Right atrium auricular region (tissue), 2 donors: ENCODE results near the gene ANKRD60. TPM values are rescaled to one million over a fixed set of nuclear protein-coding genes. Genes with fewer than 3 reads are reported as not detected.

Source experiments
- DNase-seq: peaks from one replicate; pipeline ENCODE4 v3.0.0-alpha.2; 2019; ENCODE audit warnings: low spot score
- H3K27ac ChIP-seq, 2 donors: fragments of 200-600 bp; sonication (generic); 1 replicate in 1 of 2; 2 replicates in 1 of 2; pipeline ENCODE4 v1.5.1; 2016 to 2019
- H3K27me3 ChIP-seq, 2 donors: fragments of 200-600 bp; sonication (generic); one replicate each; pipeline versions ENCODE4 v1.5.1 to v1.6.0; 2017 to 2019
- H3K36me3 ChIP-seq: fragments of 200-600 bp; sonication (generic); one replicate; pipeline ENCODE4 v1.5.1; 2016
- H3K4me1 ChIP-seq, 2 donors: fragments of 200-600 bp; sonication (generic); one replicate each; pipeline versions ENCODE4 v1.5.1 to v1.6.0; 2017 to 2019
- H3K4me3 ChIP-seq, 2 donors: fragments of 200-600 bp; sonication (generic); 1 replicate in 1 of 2; 2 replicates in 1 of 2; pipeline ENCODE4 v1.5.1; 2017 to 2019; ENCODE audit warnings: mild to moderate bottlenecking in 1 of 2, moderate library complexity in 1 of 2
- H3K9me3 ChIP-seq, 2 donors: fragments of 200-600 bp; sonication (generic); one replicate each; pipeline ENCODE4 v1.5.1; 2019
- CTCF ChIP-seq, 2 donors: fragments of 200-600 bp; sonication (generic); IDR thresholded peaks; one replicate each; pipeline ENCODE4 v1.5.1; 2019; ENCODE audit warnings: antibody characterized with exemption in 2 of 2
- total RNA-seq, 2 donors: library from RNA; depleted of rRNA; stranded (reverse); fragments of >200 nt; gene quantifications; one replicate each; pipeline ENCODE4 v1.1.0, GENCODE V29; 2016

Gene ANKRD60
- total RNA-seq, 2 donors from 2014 or later = not detected

GRCh38 chr20:58219342-58219700 lies 9.1 kb downstream of the ANKRD60 start:
- Histone ChIP-seq H3K9me3 (peaks cover 11 to 17% of the 10 kb centered on the region in 2 donors), H3K4me3 (no peak overlapping the region), H3K36me3 (no peaks in the 10 kb centered on the region), H3K27me3 (no peaks in the 10 kb centered on the region), H3K4me1 (no peaks in the 10 kb centered on the region), H3K27ac (no peak overlapping the region)
- DNase-seq = no peak
- TF ChIP-seq CTCF (IDR thresholded peaks at IDR 0.05) = no peak

- Histone ChIP-seq H3K4me1 (no peaks in the 10 kb centered on the region), H3K27me3 (no peaks in the 10 kb centered on the region), H3K36me3 (no peaks in the 10 kb centered on the region), H3K4me3 (no peak overlapping the region), H3K9me3 (peaks cover 11 to 17% of the 10 kb centered on the region in 2 donors), H3K27ac (no peak overlapping the region)
- DNase-seq = no peak
- TF ChIP-seq CTCF (IDR thresholded peaks at IDR 0.05) = no peak
Observed at GRCh38 chr20:58218665-58219341, 9.7 kb downstream of the ANKRD60 start.

- Histone ChIP-seq H3K4me3 (no peak overlapping the region), H3K27ac (no peak overlapping the region), H3K4me1 (no peaks in the 10 kb centered on the region), H3K36me3 (no peaks in the 10 kb centered on the region), H3K9me3 (peaks cover 11 to 17% of the 10 kb centered on the region in 2 donors), H3K27me3 (no peaks in the 10 kb centered on the region)
- DNase-seq = no peak
- no peak for TF ChIP-seq CTCF (IDR thresholded peaks at IDR 0.05)
Observed at GRCh38 chr20:58216334-58216733, 12.1 kb downstream of the ANKRD60 start.

- TF ChIP-seq CTCF (IDR thresholded peaks at IDR 0.05) = no peak
- peaks cover 11 to 17% of the 10 kb centered on the region in 2 donors for H3K9me3 ChIP-seq
- no peak overlapping the region for H3K27ac ChIP-seq
- H3K36me3 ChIP-seq = no peaks in the 10 kb centered on the region
- no peak overlapping the region for H3K4me3 ChIP-seq
- no peaks in the 10 kb centered on the region for H3K27me3 ChIP-seq
- H3K4me1 ChIP-seq = no peaks in the 10 kb centered on the region
- no peak for DNase-seq
Observed at GRCh38 chr20:58215116-58215515, 13.3 kb downstream of the ANKRD60 start.

GRCh38 chr20:58214310-58214709 lies 14.1 kb downstream of the ANKRD60 start:
- H3K27me3 ChIP-seq = no peaks in the 10 kb centered on the region
- H3K4me3 ChIP-seq = no peak overlapping the region
- no peaks in the 10 kb centered on the region for H3K36me3 ChIP-seq
- no peak overlapping the region for H3K27ac ChIP-seq
- H3K4me1 ChIP-seq = no peaks in the 10 kb centered on the region
- DNase-seq = no peak
- H3K9me3 ChIP-seq = peaks cover 7 to 12% of the 10 kb centered on the region in 2 donors
- no peak for TF ChIP-seq CTCF (IDR thresholded peaks at IDR 0.05)

GRCh38 chr20:58213716-58214115 lies 14.7 kb downstream of the ANKRD60 start:
- H3K27me3 ChIP-seq = no peaks in the 10 kb centered on the region
- TF ChIP-seq CTCF (IDR thresholded peaks at IDR 0.05) = no peak
- no peaks in the 10 kb centered on the region for H3K36me3 ChIP-seq
- H3K9me3 ChIP-seq = peaks cover 2 to 6% of the 10 kb centered on the region in 2 donors
- DNase-seq = no peak
- H3K4me1 ChIP-seq = no peaks in the 10 kb centered on the region
- H3K27ac ChIP-seq = no peak overlapping the region
- no peak overlapping the region for H3K4me3 ChIP-seq
